Heart right ventricle (tissue), 16 donors: ENCODE data around the gene NEUROD1. TPM values are rescaled to one million over a fixed set of nuclear protein-coding genes. Genes with fewer than 3 reads are reported as not detected.
A peak's percentile ranks its signal among the peaks of the same experiment; 100 is the strongest.

Experiments used
- ATAC-seq, 8 donors: fragments of 200-7000 bp; cut with Tn5 transposase; one replicate each; pipeline ENCODE4 v1.9.1; 2020; ENCODE audit warnings: mild to moderate bottlenecking in 8 of 8, moderate library complexity in 8 of 8, moderate number of reproducible peaks in 1 of 8
- DNase-seq, 2 donors: peaks; one replicate each; pipeline ENCODE4 v3.0.0-alpha.2; 2020
- H3K27ac ChIP-seq, 10 donors: fragments of 200-600 bp; sonication (generic) in 2 of 10; one replicate each; pipeline versions ENCODE4 v1.5.0 to v1.8.0; 2020 to 2022; ENCODE audit warnings: mild to moderate bottlenecking in 3 of 10
- H3K27me3 ChIP-seq, 7 donors: fragments of 200-600 bp; one replicate each; pipeline ENCODE4 v1.8.0; 2021 to 2022; ENCODE audit warnings: mild to moderate bottlenecking in 2 of 7
- H3K36me3 ChIP-seq, 9 donors: fragments of 200-600 bp; sonication (generic) in 1 of 9; one replicate each; pipeline versions ENCODE4 v1.5.0 to v1.8.0; 2020 to 2022; ENCODE audit warnings: mild to moderate bottlenecking in 2 of 9
- H3K4me1 ChIP-seq, 9 donors: fragments of 200-600 bp; sonication (generic) in 1 of 9; one replicate each; pipeline versions ENCODE4 v1.5.0 to v1.8.0; 2020 to 2022; ENCODE audit warnings: mild to moderate bottlenecking in 4 of 9
- H3K4me3 ChIP-seq, 10 donors: fragments of 200-600 bp; sonication (generic) in 2 of 10; one replicate each; pipeline versions ENCODE4 v1.5.0 to v1.8.0; 2020 to 2022; ENCODE audit warnings: mild to moderate bottlenecking in 7 of 10, moderate library complexity in 2 of 10
- H3K9me3 ChIP-seq, 11 donors: fragments of 200-600 bp in 10 of 11; sonication (generic) in 2 of 11; one replicate each; pipeline versions ENCODE4 v1.5.0 to v1.8.0; 2013 to 2022; ENCODE audit warnings: mild to moderate bottlenecking in 2 of 11, control low read depth in 1 of 11, moderate library complexity in 1 of 11
- CTCF ChIP-seq, 9 donors: fragments of 200-600 bp; sonication (generic) in 2 of 9; IDR thresholded peaks; one replicate each; pipeline versions ENCODE4 v1.5.0 to v1.8.0; 2021 to 2022; ENCODE audit warnings: antibody characterized with exemption in 9 of 9, mild to moderate bottlenecking in 5 of 9, moderate library complexity in 1 of 9
- WGBS, 2 donors: extraction: QIAGEN DNeasy Blood & Tissue Kit; methylation state at CpG; one replicate each; pipeline ENCODE4 v1.1.7; 2013; ENCODE audit warnings: inconsistent platforms in 1 of 2; 5-methylcytosine and 5-hydroxymethylcytosine counted together
- intact Hi-C, 10 donors: fragments of 100-400 bp; cut with DNase I; formaldehyde crosslinking; loops; one replicate each; pipeline versions ENCODE4 v1.11.1 to v1.14.2; 2022
- polyA plus RNA-seq, 2 donors: library from polyadenylated mRNA; stranded (reverse); fragments of 200-250 nt; gene quantifications; one replicate each; pipeline ENCODE4 v1.2.3, GENCODE V29; 2013
- total RNA-seq, 10 donors: library from RNA; stranded (reverse); fragmentation: NEBNext Ultra II Directional in 3 of 10; extraction: Animal tissue kit (Norgen Biotek cat#: 25700) in 3 of 10; gene quantifications; one replicate each; pipeline versions ENCODE4 v1.2.1 to v1.2.4, GENCODE V29; 2021 to 2023
- donor health status: Arrhythmogenic right ventricular cardiomyopathy.
- donor health status: ischemic (EF 13 %, LVEDD 7.1; RV severe dilation, severe dysfunction).
- donor health status: healthy with polysubstance abuse.
- donor health status: DM: no; HTN: yes; CAD: no.
- donor health status: DM: no; HTN: no; CAD: no.
- donor health status: ischemic (EF 25% LVEDD 6.9; RV normal size, moderate dysfunction).
- donor health status: ischemic (EF 25% LVEDD 5.7; RV mildly dilated, moderate dysfunction).
- donor health status: healthy.
- donor health status: DM: yes; HTN: yes; CAD: no.
- donor health status: Ischemic cardiomyopathy.
- donor health status: ischemic (EF 35%, LVEDD 5.7; RV mildly dilated, moderate dysfunction).
- donor health status: nonischemic (EF 11% LVEDD 7.7; RV severe dilation, severe dysfunction).
- donor health status: DM: yes; HTN: yes; CAD: no.
- donor health status: PGD.
- donor health status: ischemic (EF 29% LVEDD 5.4; RV normal size, mild dysfunction).
- donor health status: nonischemic (EF 23%, LVEDD 6.1; RV moderate dilation, normal function).

Gene NEUROD1
- total and polyA plus RNA-seq, 12 donors, result not detected

- 43 to 46% methylated on average over 3 of the region's 3 CpGs for WGBS, 2 donors
- peaks cover 5 to 56% (median 43%) of the 10 kb centered on the region in 7 donors for H3K27me3 ChIP-seq
- intact Hi-C loops, result no loop called here
- no peak for ATAC-seq
- no peak overlapping the region for H3K27ac ChIP-seq
- TF ChIP-seq CTCF (IDR thresholded peaks at IDR 0.05), result no peak
- no peak overlapping the region for H3K4me3 ChIP-seq
- no peaks in the 10 kb centered on the region for H3K36me3 ChIP-seq
- peaks cover 0 to 4% (median 0%) of the 10 kb centered on the region in 11 donors for H3K9me3 ChIP-seq
- no peak for DNase-seq
- H3K4me1 ChIP-seq, result peaks cover 0 to 15% (median 8%) of the 10 kb centered on the region in 9 donors
Observed at GRCh38 chr2:181660181-181660580, 20.1 kb downstream of the NEUROD1 start.

GRCh38 chr2:181658444-181658843 is 21.9 kb downstream of the NEUROD1 start:
- TF ChIP-seq CTCF (IDR thresholded peaks at IDR 0.05), result no peak
- H3K4me3 ChIP-seq, result no peak overlapping the region
- H3K27ac ChIP-seq, result no peak overlapping the region
- intact Hi-C loops, result no loop called here
- WGBS, 2 donors, result 43 to 49% methylated on average over 4 of the region's 4 CpGs
- no peak for DNase-seq
- no peaks in the 10 kb centered on the region for H3K36me3 ChIP-seq
- no peak for ATAC-seq
- H3K4me1 ChIP-seq, result peaks cover 0 to 15% (median 8%) of the 10 kb centered on the region in 9 donors
- peaks cover 5 to 57% (median 48%) of the 10 kb centered on the region in 7 donors for H3K27me3 ChIP-seq
- no peaks in the 10 kb centered on the region for H3K9me3 ChIP-seq

- WGBS, 2 donors, result 49 to 54% methylated on average over 4 of the region's 4 CpGs
- Histone ChIP-seq H3K27me3 (peaks cover 5 to 61% (median 48%) of the 10 kb centered on the region in 7 donors), H3K27ac (no peak overlapping the region), H3K4me3 (peak overlapping the region in 8 of 10 donors; percentile 23 to 63 (median 53)), H3K36me3 (no peaks in the 10 kb centered on the region), H3K9me3 (no peaks in the 10 kb centered on the region), H3K4me1 (peaks cover 0 to 15% (median 8%) of the 10 kb centered on the region in 9 donors)
- intact Hi-C loops, result no loop called here
- TF ChIP-seq CTCF (IDR thresholded peaks at IDR 0.05), result no peak
- DNase-seq (no peak), ATAC-seq (no peak)
Observed at GRCh38 chr2:181657379-181657778, 22.9 kb downstream of the NEUROD1 start.

GRCh38 chr2:181656450-181657291 is 23.6 kb downstream of the NEUROD1 start, which contains the start of gene CERKL:
CERKL (minus strand) TSS chr2:181657105; CDS start chr2:181657006, 99 bp downstream.
- intact Hi-C loops, result no loop called here
- peak; percentile 49 to 89 (median 62) for ATAC-seq
- Histone ChIP-seq H3K36me3 (no peaks in the 10 kb centered on the region), H3K4me3 (peak within 1 kb of the TSS; percentile 23 to 63 (median 52)), H3K27me3 (peaks cover 5 to 61% (median 49%) of the 10 kb centered on the region in 7 donors), H3K27ac (no peak within 1 kb of the TSS), H3K9me3 (no peaks in the 10 kb centered on the region), H3K4me1 (peaks cover 0 to 15% (median 8%) of the 10 kb centered on the region in 9 donors)
- 1% methylated on average over 67 to 70 of the region's 70 CpGs for WGBS, 2 donors
- DNase-seq, result peak in 1 of 2 donors; percentile 34
- no peak for TF ChIP-seq CTCF (IDR thresholded peaks at IDR 0.05)
